ENCODE results near the gene ELOVL6. TPM values are rescaled to one million over a fixed set of nuclear protein-coding genes. Genes with fewer than 3 reads are reported as not detected.
A peak's percentile ranks its signal among the peaks of the same experiment; 100 is the strongest.

The ELOVL6 gene
- total RNA-seq, 3 donors from 2014 or later (not counting 1 experiment from before 2014, with no cell fraction given), result 25.0 to 35.2 (median 30.9) TPM

GRCh38 chr4:110058677-110059076 is 139.7 kb downstream of the ELOVL6 start:
- Mint-ChIP-seq H3K9me3 (no peaks in the 10 kb centered on the region), H3K4me3 (peak overlapping the region; percentile 79), H3K27ac (peak overlapping the region; percentile 92 to 96), H3K36me3 (no peaks in the 10 kb centered on the region), H3K27me3 (ENCODE audit: low read depth in 2 of 2) (no peaks in the 10 kb centered on the region), H3K4me1 (peaks cover 73 to 79% of the 10 kb centered on the region in 2 donors)
- DNase-seq, result no peak
- H3K27me3 ChIP-seq (ENCODE audit: control insufficient read depth, insufficient read depth, low read length), result no peaks in the 10 kb centered on the region
- peak overlapping the region; percentile 75 for H3K27ac ChIP-seq (ENCODE audit: low read length)
- WGBS (ENCODE audit: insufficient coverage), result 100% methylated on average over 1 of the region's 1 CpG
- H3K36me3 ChIP-seq (ENCODE audit: control insufficient read depth, insufficient read depth, low read length), result no peaks in the 10 kb centered on the region
- peaks cover 43% of the 10 kb centered on the region for H3K4me1 ChIP-seq (ENCODE audit: control insufficient read depth, insufficient read depth, low read length)
- ATAC-seq, result no peak
- intact Hi-C loops (cut with micrococcal nuclease), result loop anchor here (1.0 to 5.0 kb wide), 4 partner anchors 34 to 139 kb away; no protein-coding TSS in a partner anchor
- H3K4me3 ChIP-seq (ENCODE audit: low read length), result no peak overlapping the region
- no peaks in the 10 kb centered on the region for H3K9me3 ChIP-seq (ENCODE audit: control insufficient read depth, insufficient read depth, low read length)
- TF ChIP-seq CTCF (IDR thresholded peaks at IDR 0.05), result no peak

GRCh38 chr4:110055158-110055768 is 143.2 kb downstream of the ELOVL6 start:
- DNase-seq (peak in 1 of 2 donors; percentile 28), ATAC-seq (peak; percentile 79 to 86 (median 79))
- WGBS (ENCODE audit: insufficient coverage), result 23% methylated on average over 3 of the region's 3 CpGs
- peak overlapping the region; percentile 83 to 92 for H3K27ac Mint-ChIP-seq
- H3K9me3 ChIP-seq (ENCODE audit: control insufficient read depth, insufficient read depth, low read length), result no peaks in the 10 kb centered on the region
- peaks cover 66 to 69% of the 10 kb centered on the region in 2 donors for H3K4me1 Mint-ChIP-seq
- H3K27me3 Mint-ChIP-seq (ENCODE audit: low read depth in 2 of 2), result no peaks in the 10 kb centered on the region
- H3K27ac ChIP-seq (ENCODE audit: low read length), result peak overlapping the region; percentile 37
- H3K4me3 Mint-ChIP-seq, result peak overlapping the region; percentile 67
- peaks cover 20% of the 10 kb centered on the region for H3K36me3 Mint-ChIP-seq
- peaks cover 20% of the 10 kb centered on the region for H3K4me1 ChIP-seq (ENCODE audit: control insufficient read depth, insufficient read depth, low read length)
- H3K36me3 ChIP-seq (ENCODE audit: control insufficient read depth, insufficient read depth, low read length), result peaks cover 6% of the 10 kb centered on the region
- H3K4me3 ChIP-seq (ENCODE audit: low read length), result no peak overlapping the region
- TF ChIP-seq CTCF (IDR thresholded peaks at IDR 0.05), result no peak
- H3K27me3 ChIP-seq (ENCODE audit: control insufficient read depth, insufficient read depth, low read length), result no peaks in the 10 kb centered on the region
- H3K9me3 Mint-ChIP-seq, result no peaks in the 10 kb centered on the region
- intact Hi-C loops (cut with micrococcal nuclease), result loop anchor here (5.0 kb wide), 3 partner anchors 37 to 112 kb away; no protein-coding TSS in a partner anchor

GRCh38 chr4:110049951-110050925 is 148.2 kb downstream of the ELOVL6 start:
- no peaks in the 10 kb centered on the region for H3K27me3 Mint-ChIP-seq (ENCODE audit: low read depth in 2 of 2)
- Histone ChIP-seq H3K36me3 (ENCODE audit: control insufficient read depth, insufficient read depth, low read length) (peaks cover 6% of the 10 kb centered on the region), H3K27me3 (ENCODE audit: control insufficient read depth, insufficient read depth, low read length) (no peaks in the 10 kb centered on the region), H3K4me1 (ENCODE audit: control insufficient read depth, insufficient read depth, low read length) (peaks cover 5% of the 10 kb centered on the region), H3K9me3 (ENCODE audit: control insufficient read depth, insufficient read depth, low read length) (no peaks in the 10 kb centered on the region), H3K4me3 (ENCODE audit: low read length) (no peak overlapping the region), H3K27ac (ENCODE audit: low read length) (no peak overlapping the region)
- intact Hi-C loops (cut with micrococcal nuclease), result loop anchor here (1.0 kb wide), 1 partner anchor 161 kb away; no protein-coding TSS in a partner anchor
- H3K27ac Mint-ChIP-seq, result peak overlapping the region; percentile 68 to 79
- DNase-seq (peak; percentile 32 to 75), ATAC-seq (peak; percentile 68 to 95 (median 76))
- WGBS (ENCODE audit: insufficient coverage), result 62% methylated on average over 5 of the region's 9 CpGs
- H3K4me3 Mint-ChIP-seq, result no peak overlapping the region
- H3K4me1 Mint-ChIP-seq, result peaks cover 28 to 30% of the 10 kb centered on the region in 2 donors
- H3K36me3 Mint-ChIP-seq, result peaks cover 22% of the 10 kb centered on the region
- TF ChIP-seq CTCF (IDR thresholded peaks at IDR 0.05), result peak; percentile 82
- H3K9me3 Mint-ChIP-seq, result no peaks in the 10 kb centered on the region
